PC-3 (cell line): ENCODE data around the gene PADI2. TPM values are rescaled to one million over a fixed set of nuclear protein-coding genes. Genes with fewer than 3 reads are reported as not detected.

Experiments
- ATAC-seq: fragments of 200-7000 bp; cut with Tn5 transposase; 2 replicates; pipeline ENCODE4 v1.9.1; 2020; ENCODE audit warnings: mild to moderate bottlenecking, moderate library complexity
- BruUV-seq: library from RNA; stranded (reverse); fragments of 400-500 nt; replicated peaks from 2 replicates; lab custom pipeline; 2021; lab: Mats Ljungman, UMichigan
- CTCF ChIA-PET: fragments of 300-600 bp; sonication (Branson Sonifier 250); formaldehyde crosslinking; loops from one replicate; lab custom pipeline; 2022; ENCODE audit warnings: antibody characterized with exemption; lab: Charles Lee
- POLR2A ChIA-PET: fragments of 300-600 bp; sonication (Branson Sonifier 250); formaldehyde crosslinking; loops from one replicate; lab custom pipeline; 2022; ENCODE audit warnings: antibody characterized with exemption; ENCODE audit not compliant: unreplicated experiment; lab: Charles Lee
- DNase-seq: peaks from one replicate; pipeline ENCODE4 v3.0.0-alpha.2; 2015
- H2AFZ ChIP-seq: fragments of 300-600 bp; sonication (generic); 2 replicates; pipeline ENCODE4 v1.6.0; 2016; ENCODE audit warnings: antibody characterized with exemption, low read length
- H3F3A ChIP-seq: fragments of 300-600 bp; sonication (generic); one replicate; pipeline ENCODE4 v1.6.0; 2017; ENCODE audit warnings: antibody characterized with exemption, low read length, control low read depth, mild to moderate bottlenecking; ENCODE audit not compliant: unreplicated experiment
- H3K27ac ChIP-seq: fragments of 300-600 bp; sonication (generic); 2 replicates; pipeline ENCODE4 v1.5.1; 2016; ENCODE audit warnings: mild to moderate bottlenecking, low read length
- H3K27me3 ChIP-seq: fragments of 300-600 bp; sonication (generic); 2 replicates; pipeline ENCODE4 v1.6.1; 2016; ENCODE audit warnings: low read length, mixed read lengths
- H3K36me3 ChIP-seq: fragments of 300-600 bp; sonication (generic); 2 replicates; pipeline ENCODE4 v1.6.1; 2016; ENCODE audit warnings: low read depth, mixed run types, low read length, mixed read lengths
- H3K4me1 ChIP-seq: fragments of 300-600 bp; sonication (generic); 2 replicates; pipeline ENCODE4 v1.5.1; 2016; ENCODE audit warnings: low read length; ENCODE audit not compliant: insufficient read depth
- H3K4me2 ChIP-seq: fragments of 300-600 bp; sonication (generic); 2 replicates; pipeline ENCODE4 v1.6.0; 2016; ENCODE audit warnings: low read length
- H3K4me3 ChIP-seq: fragments of 300-600 bp; sonication (generic); 2 replicates; pipeline ENCODE4 v1.5.1; 2016; ENCODE audit warnings: mild to moderate bottlenecking, low read length, mixed read lengths
- H3K79me2 ChIP-seq: fragments of 300-600 bp; sonication (generic); 2 replicates; pipeline ENCODE4 v1.6.1; 2017; ENCODE audit warnings: low read length, mixed read lengths
- H3K9ac ChIP-seq: fragments of 300-600 bp; sonication (generic); 2 replicates; pipeline ENCODE4 v1.6.0; 2016; ENCODE audit warnings: mild to moderate bottlenecking, low read length
- H3K9me2 ChIP-seq: fragments of 300-600 bp; sonication (generic); replicated peaks from 2 replicates; pipeline ENCODE4 v1.6.1; 2016; ENCODE audit warnings: mixed run types, low read length, mixed read lengths
- H3K9me3 ChIP-seq: fragments of 300-600 bp; sonication (generic); 2 replicates; pipeline ENCODE4 v1.6.1; 2016; ENCODE audit warnings: low read length, mixed read lengths
- H4K20me1 ChIP-seq: fragments of 300-600 bp; sonication (generic); 2 replicates; pipeline ENCODE4 v1.6.1; 2016; ENCODE audit warnings: low read length, mixed read lengths
- EZH2 ChIP-seq: fragments of 300-600 bp; sonication (generic); IDR thresholded peaks from one replicate; pipeline ENCODE4 v1.6.1; 2017; ENCODE audit warnings: antibody characterized with exemption, mild to moderate bottlenecking, low read length; ENCODE audit not compliant: unreplicated experiment
- EZH2phosphoT487 ChIP-seq: fragments of 300-600 bp; sonication (generic); IDR thresholded peaks from 2 replicates; pipeline ENCODE4 v1.6.1; 2018; ENCODE audit warnings: mild to moderate bottlenecking, antibody characterized with exemption, low read length, borderline replicate concordance
- intact Hi-C: fragments of 100-400 bp; cut with micrococcal nuclease; formaldehyde crosslinking; loops from 2 replicates; pipeline ENCODE4 v1.9.0; 2023
- total RNA-seq: library from RNA; depleted of rRNA; stranded (reverse); fragments of >200 nt; gene quantifications from 2 replicates; pipeline ENCODE4 v1.2.3, GENCODE V29; 2014
- TF ChIP-seq, protein P1 (sequence below): fragments of 300-600 bp; sonication (generic); conservative IDR thresholded peaks from 2 replicates; pipeline ENCODE4 v1.5.1; 2017; ENCODE audit warnings: antibody characterized with exemption, low read depth, mild to moderate bottlenecking, low read length

PADI2 gene
- total RNA-seq, 1 experiment from 2014 or later: 2.4 TPM

DNA sequence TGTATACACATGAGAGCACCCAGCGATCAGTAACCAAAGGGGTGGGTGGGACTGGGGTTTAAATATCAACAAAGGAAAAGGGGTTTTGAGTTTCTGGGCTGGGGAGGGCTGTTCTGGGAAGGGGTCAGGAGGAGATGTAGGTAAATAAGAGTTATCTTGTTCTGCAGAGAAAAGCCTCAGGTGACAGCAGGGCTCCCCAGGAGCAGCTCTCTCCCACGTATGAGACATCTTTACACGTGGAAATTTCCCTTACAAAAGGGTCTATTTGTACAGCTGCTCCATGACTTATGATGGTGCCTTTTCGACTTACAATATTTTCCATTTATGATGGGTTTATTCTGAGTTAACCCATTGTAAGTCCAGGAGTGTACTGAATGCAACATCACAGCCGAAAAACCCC, 16.3 kb upstream of the PADI2 start:
- H3K79me2 ChIP-seq: no peaks in the 10 kb centered on the region
- H3K4me2 ChIP-seq: no peak overlapping the region
- H3K9ac ChIP-seq: no peak overlapping the region
- no peaks in the 10 kb centered on the region for H4K20me1 ChIP-seq
- no peaks in the 10 kb centered on the region for H3K9me3 ChIP-seq
- no peaks in the 10 kb centered on the region for H3K36me3 ChIP-seq
- no TSS peak for BruUV-seq
- intact Hi-C loops: no loop called here
- H3K27me3 ChIP-seq: no peaks in the 10 kb centered on the region
- no peak for DNase-seq
- no peak for ATAC-seq
- TF ChIP-seq EZH2: no peak
- no peak for TF ChIP-seq EZH2phosphoT487
- TF ChIP-seq, protein P1, sequence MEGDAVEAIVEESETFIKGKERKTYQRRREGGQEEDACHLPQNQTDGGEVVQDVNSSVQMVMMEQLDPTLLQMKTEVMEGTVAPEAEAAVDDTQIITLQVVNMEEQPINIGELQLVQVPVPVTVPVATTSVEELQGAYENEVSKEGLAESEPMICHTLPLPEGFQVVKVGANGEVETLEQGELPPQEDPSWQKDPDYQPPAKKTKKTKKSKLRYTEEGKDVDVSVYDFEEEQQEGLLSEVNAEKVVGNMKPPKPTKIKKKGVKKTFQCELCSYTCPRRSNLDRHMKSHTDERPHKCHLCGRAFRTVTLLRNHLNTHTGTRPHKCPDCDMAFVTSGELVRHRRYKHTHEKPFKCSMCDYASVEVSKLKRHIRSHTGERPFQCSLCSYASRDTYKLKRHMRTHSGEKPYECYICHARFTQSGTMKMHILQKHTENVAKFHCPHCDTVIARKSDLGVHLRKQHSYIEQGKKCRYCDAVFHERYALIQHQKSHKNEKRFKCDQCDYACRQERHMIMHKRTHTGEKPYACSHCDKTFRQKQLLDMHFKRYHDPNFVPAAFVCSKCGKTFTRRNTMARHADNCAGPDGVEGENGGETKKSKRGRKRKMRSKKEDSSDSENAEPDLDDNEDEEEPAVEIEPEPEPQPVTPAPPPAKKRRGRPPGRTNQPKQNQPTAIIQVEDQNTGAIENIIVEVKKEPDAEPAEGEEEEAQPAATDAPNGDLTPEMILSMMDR: no peak
- ChIA-PET CTCF (no interaction called here), POLR2A (interaction anchor here (0.5 kb wide), 1 partner anchor 32 kb away, joined by 4 read pairs; no protein-coding TSS in a partner anchor)
- no peak overlapping the region for H3K4me3 ChIP-seq
- H3F3A ChIP-seq: no peaks in the 10 kb centered on the region
- no peak overlapping the region for H2AFZ ChIP-seq
- no peaks in the 10 kb centered on the region; the same call in 1 of the 2 replicates for H3K4me1 ChIP-seq
- no peaks in the 10 kb centered on the region for H3K9me2 ChIP-seq
- no peak overlapping the region for H3K27ac ChIP-seq

DNA sequence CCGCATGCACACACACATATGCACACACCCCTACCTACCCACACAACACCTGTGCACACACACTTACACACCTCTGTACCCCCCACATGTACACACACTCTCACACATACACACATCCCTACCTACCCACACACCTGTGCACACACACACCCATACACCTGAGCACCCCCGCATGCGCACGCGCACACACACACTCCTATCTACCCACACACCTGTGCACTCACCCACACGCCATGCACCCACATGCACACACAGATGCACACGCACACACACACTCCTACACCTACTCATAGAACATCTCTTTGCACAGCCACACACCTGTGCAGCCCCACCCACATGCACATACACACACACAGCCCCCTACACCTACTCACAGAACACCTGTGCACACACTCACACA, 15.5 kb upstream of the PADI2 start:
- H3K9me2 ChIP-seq: no peaks in the 10 kb centered on the region
- no peaks in the 10 kb centered on the region for H3F3A ChIP-seq
- H3K4me2 ChIP-seq: no peak overlapping the region
- no peaks in the 10 kb centered on the region; the same call in 1 of the 2 replicates for H3K4me1 ChIP-seq
- intact Hi-C loops: no loop called here
- H3K36me3 ChIP-seq: no peaks in the 10 kb centered on the region
- CTCF ChIA-PET: no interaction called here
- TF ChIP-seq EZH2 (no peak), EZH2phosphoT487 (no peak)
- TF ChIP-seq, protein P1: no peak
- no peaks in the 10 kb centered on the region for H3K9me3 ChIP-seq
- H3K4me3 ChIP-seq: no peak overlapping the region
- no peak overlapping the region for H3K9ac ChIP-seq
- no peaks in the 10 kb centered on the region for H3K27me3 ChIP-seq
- DNase-seq (no peak), ATAC-seq (no peak)
- H3K79me2 ChIP-seq: no peaks in the 10 kb centered on the region
- H3K27ac ChIP-seq: no peak overlapping the region
- no peaks in the 10 kb centered on the region for H4K20me1 ChIP-seq
- no peak overlapping the region for H2AFZ ChIP-seq
- POLR2A ChIA-PET: no interaction called here
- no TSS peak for BruUV-seq

DNA sequence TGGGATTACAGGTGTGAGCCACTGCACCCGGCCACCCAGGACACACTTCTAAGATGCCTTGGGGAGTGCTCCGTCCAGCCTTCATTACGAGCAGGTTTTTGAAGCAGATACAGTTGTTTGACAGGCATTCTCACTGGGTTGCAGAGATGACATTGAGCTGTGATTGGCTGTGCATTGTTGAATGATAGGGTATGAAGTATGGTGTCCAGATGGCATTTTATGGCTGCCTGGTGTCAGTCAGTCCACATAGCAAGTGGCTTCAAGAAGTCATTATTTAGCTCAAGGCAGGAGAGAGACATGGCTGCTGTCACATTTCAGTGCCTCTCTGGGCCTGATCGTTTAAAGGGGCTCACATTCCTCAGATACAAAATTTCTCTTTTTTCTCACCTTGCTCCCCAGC, 14.8 kb upstream of the PADI2 start:
- Histone ChIP-seq H3K27me3 (no peaks in the 10 kb centered on the region), H3F3A (no peaks in the 10 kb centered on the region), H3K79me2 (no peaks in the 10 kb centered on the region), H3K4me3 (no peak overlapping the region), H3K9me2 (no peaks in the 10 kb centered on the region), H3K9me3 (no peaks in the 10 kb centered on the region), H3K27ac (no peak overlapping the region), H2AFZ (no peak overlapping the region), H3K4me2 (no peak overlapping the region), H3K36me3 (no peaks in the 10 kb centered on the region), H3K9ac (no peak overlapping the region), H4K20me1 (no peaks in the 10 kb centered on the region), H3K4me1 (peaks cover 6% of the 10 kb centered on the region)
- ChIA-PET CTCF (no interaction called here), POLR2A (no interaction called here)
- no peak for ATAC-seq
- TF ChIP-seq, protein P1: no peak
- TF ChIP-seq EZH2: no peak
- no peak for TF ChIP-seq EZH2phosphoT487
- DNase-seq: no peak
- BruUV-seq: no TSS peak
- intact Hi-C loops: no loop called here
